Measurements from ENCODE around the gene SMYD3. TPM values are rescaled to one million over a fixed set of nuclear protein-coding genes. Genes with fewer than 3 reads are reported as not detected.

The SMYD3 gene
- total and polyA plus RNA-seq, 10 of the 15 experiments (the other 5 are each of a cell fraction or from before 2014, with no cell fraction given): 18.3 to 54.0 (median 24.8) TPM

GRCh38 chr1:246213502-246213901 lies 293.6 kb downstream of the SMYD3 start (continued):
- no peak for TF ChIP-seq BCLAF1 (IDR thresholded peaks at IDR 0.05)
- TF ChIP-seq ETV6 (conservative IDR thresholded peaks at IDR 0.05 in 1 of 2, IDR thresholded peaks at IDR 0.05 in 1 of 2; ENCODE audit: borderline replicate concordance in 1 of 2, low read depth in 1 of 2): no peak
- no peak for TF ChIP-seq ATF7 (IDR thresholded peaks at IDR 0.05; ENCODE audit: low read depth)
- TF ChIP-seq IRF3 (IDR thresholded peaks at IDR 0.05): no peak
- no peak for TF ChIP-seq JUND (IDR thresholded peaks at IDR 0.05; ENCODE audit: low read depth, low read length)
- no peak for TF ChIP-seq MLLT1 (IDR thresholded peaks at IDR 0.05)
- TF ChIP-seq BHLHE40 (IDR thresholded peaks at IDR 0.05; ENCODE audit: borderline replicate concordance in 1 of 2, low read depth in 2 of 2, low read length in 1 of 2): no peak
